ENCODE data around the gene TTLL11.
"Not testable (repeated sequence)": the region's sequence is repeated elsewhere in the genome, so short reads cannot be mapped to it uniquely, and the experiment has no call there.

The TTLL11 gene

GRCh38 chr9:121981118-121981883 is 111.8 kb downstream of the TTLL11 start:
- no peak for TF ChIP-seq CTCF (conservative IDR thresholded peaks at IDR 0.05; ENCODE audit: low read depth, low read length)
- H3K4me3 ChIP-seq (ENCODE audit: low read length): no peak overlapping the region
- DNase-seq (ENCODE audit: low read depth): no peak

DNA sequence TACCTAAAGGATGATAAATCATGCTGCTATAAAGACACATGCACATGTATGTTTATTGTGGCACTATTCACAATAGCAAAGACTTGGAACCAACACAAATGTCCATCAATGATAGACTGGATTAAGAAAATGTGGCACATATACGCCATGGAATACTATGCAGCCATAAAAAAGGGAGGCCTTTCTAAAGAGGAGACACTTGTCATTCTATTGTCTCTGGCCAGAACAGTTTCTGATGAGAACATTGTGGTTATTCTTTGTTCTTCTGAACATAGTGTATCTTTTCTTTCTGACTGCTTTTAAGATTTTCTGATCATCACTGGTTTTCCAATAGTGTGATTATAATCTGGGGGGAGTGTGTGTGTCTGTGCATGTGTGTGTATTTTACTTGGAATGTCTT is 112.4 kb downstream of the TTLL11 start:
- not testable (repeated sequence) for DNase-seq (ENCODE audit: low read depth); H3K4me3 ChIP-seq (ENCODE audit: low read length)

GRCh38 chr9:121979736-121980135 is 113.4 kb downstream of the TTLL11 start:
- DNase-seq (ENCODE audit: low read depth): no peak
- no peak overlapping the region for H3K4me3 ChIP-seq (ENCODE audit: low read length)
- no peak for TF ChIP-seq CTCF (conservative IDR thresholded peaks at IDR 0.05; ENCODE audit: low read depth, low read length)

DNA sequence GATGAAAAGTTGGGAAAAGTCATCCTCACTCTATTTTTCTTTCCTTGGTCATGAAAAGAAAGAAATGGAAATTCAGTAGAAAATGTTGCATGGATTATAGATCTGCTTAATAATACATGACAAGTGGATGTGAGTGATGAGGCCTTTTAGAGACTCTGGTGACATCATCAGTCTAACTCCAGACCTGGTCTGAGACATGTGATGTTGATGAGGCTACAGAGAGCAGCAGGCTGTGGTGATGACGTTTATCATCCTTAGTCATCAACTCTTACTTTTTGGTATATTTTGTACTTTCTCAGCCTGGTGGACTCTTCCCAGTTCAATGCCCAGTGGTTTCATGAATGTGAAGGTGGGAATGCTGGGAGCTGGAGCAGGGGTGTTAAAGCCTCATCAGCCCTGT is 116.4 kb downstream of the TTLL11 start:
- no peak overlapping the region for H3K4me3 ChIP-seq (ENCODE audit: low read length)
- no peak for TF ChIP-seq CTCF (conservative IDR thresholded peaks at IDR 0.05; ENCODE audit: low read depth, low read length)
- peak; percentile 60 for DNase-seq (ENCODE audit: low read depth)

GRCh38 chr9:121975801-121976277 is 117.3 kb downstream of the TTLL11 start:
- H3K4me3 ChIP-seq (ENCODE audit: low read length): no peak overlapping the region
- no peak for TF ChIP-seq CTCF (conservative IDR thresholded peaks at IDR 0.05; ENCODE audit: low read depth, low read length)
- DNase-seq (ENCODE audit: low read depth): no peak

GRCh38 chr9:121974421-121974820 is 118.7 kb downstream of the TTLL11 start:
- TF ChIP-seq CTCF (conservative IDR thresholded peaks at IDR 0.05; ENCODE audit: low read depth, low read length): no peak
- H3K4me3 ChIP-seq (ENCODE audit: low read length): no peak overlapping the region
- no peak for DNase-seq (ENCODE audit: low read depth)

DNA sequence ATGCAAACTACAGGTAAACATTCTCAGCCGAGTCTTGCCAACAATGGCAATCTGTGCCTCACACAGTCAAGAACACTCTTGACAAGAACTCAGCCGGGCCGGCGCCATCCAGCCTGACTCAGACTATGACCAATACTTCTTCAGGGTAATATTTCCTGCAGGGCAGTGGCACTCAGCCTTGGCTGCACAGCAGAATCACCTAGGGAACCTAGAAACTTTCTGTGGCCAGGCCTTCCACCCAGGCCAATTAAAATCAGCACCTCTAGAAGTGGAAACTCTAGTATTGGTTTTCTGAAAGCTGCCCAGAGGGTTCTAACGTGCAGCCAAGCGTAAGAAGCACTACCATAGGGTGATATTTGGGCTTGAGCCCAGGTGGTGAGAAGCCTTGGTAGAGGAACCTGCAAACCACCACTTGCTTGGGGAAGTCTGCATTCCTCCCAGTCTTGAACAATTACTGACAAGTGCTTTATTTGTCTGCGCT is 120.6 kb downstream of the TTLL11 start:
- H3K4me3 ChIP-seq (ENCODE audit: low read length): no peak overlapping the region
- DNase-seq (ENCODE audit: low read depth): peak; percentile 56

More for the DNA sequence above, 120.6 kb downstream of the TTLL11 start:
- no peak for TF ChIP-seq CTCF (conservative IDR thresholded peaks at IDR 0.05; ENCODE audit: low read depth, low read length)

Measured in retinal pigment epithelial cell (primary cell).